C4-2B (cell line): ENCODE measurements around the gene EPHB3.

Experiments
- ZFX ChIP-seq: fragments of 450-650 bp; IDR thresholded peaks from 2 replicates; pipeline ENCODE4 v1.6.1; 2017
- TF ChIP-seq, protein P1 (sequence below): fragments of 450-650 bp; conservative IDR thresholded peaks from 2 replicates; pipeline ENCODE4 v1.5.1; 2017; ENCODE audit warnings: mild to moderate bottlenecking

- TF ChIP-seq, protein P1, sequence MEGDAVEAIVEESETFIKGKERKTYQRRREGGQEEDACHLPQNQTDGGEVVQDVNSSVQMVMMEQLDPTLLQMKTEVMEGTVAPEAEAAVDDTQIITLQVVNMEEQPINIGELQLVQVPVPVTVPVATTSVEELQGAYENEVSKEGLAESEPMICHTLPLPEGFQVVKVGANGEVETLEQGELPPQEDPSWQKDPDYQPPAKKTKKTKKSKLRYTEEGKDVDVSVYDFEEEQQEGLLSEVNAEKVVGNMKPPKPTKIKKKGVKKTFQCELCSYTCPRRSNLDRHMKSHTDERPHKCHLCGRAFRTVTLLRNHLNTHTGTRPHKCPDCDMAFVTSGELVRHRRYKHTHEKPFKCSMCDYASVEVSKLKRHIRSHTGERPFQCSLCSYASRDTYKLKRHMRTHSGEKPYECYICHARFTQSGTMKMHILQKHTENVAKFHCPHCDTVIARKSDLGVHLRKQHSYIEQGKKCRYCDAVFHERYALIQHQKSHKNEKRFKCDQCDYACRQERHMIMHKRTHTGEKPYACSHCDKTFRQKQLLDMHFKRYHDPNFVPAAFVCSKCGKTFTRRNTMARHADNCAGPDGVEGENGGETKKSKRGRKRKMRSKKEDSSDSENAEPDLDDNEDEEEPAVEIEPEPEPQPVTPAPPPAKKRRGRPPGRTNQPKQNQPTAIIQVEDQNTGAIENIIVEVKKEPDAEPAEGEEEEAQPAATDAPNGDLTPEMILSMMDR, result no peak
- peak; percentile 62; the same call in 1 of the 2 replicates for TF ChIP-seq ZFX
These were observed 4.0 kb downstream of the EPHB3 start for GRCh38 chr3:184565421-184566211.
